NCI-H82 treated with DMSO at 0.1 percent for 48 hours (cell line): Measurements from ENCODE around the gene KCNK7.
"Not testable (repeated sequence)": the region's sequence is repeated elsewhere in the genome, so short reads cannot be mapped to it uniquely, and the experiment has no call there.

Source experiments
- DNase-seq: peaks from one replicate; lab custom pipeline; 2025; ENCODE audit not compliant: unreplicated experiment; lab: John Stamatoyannopoulos, UW

Gene KCNK7

GRCh38 chr11:65574811-65575567 lies 20.6 kb downstream of the KCNK7 start:
- DNase-seq, result no peak

GRCh38 chr11:65574109-65574810 lies 21.3 kb downstream of the KCNK7 start:
- DNase-seq, result no peak

GRCh38 chr11:65573391-65574079 lies 22.1 kb downstream of the KCNK7 start:
- DNase-seq, result no peak

GRCh38 chr11:65572356-65573051 lies 23.1 kb downstream of the KCNK7 start, which contains the start of gene FAM89B:
FAM89B (plus strand) TSS chr11:65572538; CDS start chr11:65572670, 132 bp downstream.
- DNase-seq, result peak; percentile 53

- no peak for DNase-seq
Measured at GRCh38 chr11:65571940-65572339, 23.7 kb downstream of the KCNK7 start.

- DNase-seq, result no peak
Measured at GRCh38 chr11:65571420-65571819, 24.2 kb downstream of the KCNK7 start.

GRCh38 chr11:65569973-65570918 lies 25.4 kb downstream of the KCNK7 start, which contains the start of gene ZNRD2:
ZNRD2 (plus strand) TSS chr11:65570477; CDS start chr11:65570492, 15 bp downstream.
- peak; percentile 85 for DNase-seq

- DNase-seq, result no peak
Measured at GRCh38 chr11:65569164-65569972, 26.2 kb downstream of the KCNK7 start.

- DNase-seq, result no peak
Measured at GRCh38 chr11:65565624-65566453, 29.8 kb downstream of the KCNK7 start.

GRCh38 chr11:65564879-65565559 lies 30.6 kb downstream of the KCNK7 start:
- not testable (repeated sequence) for DNase-seq

- no peak for DNase-seq
Measured at GRCh38 chr11:65563601-65564000, 32.0 kb downstream of the KCNK7 start.

- DNase-seq, result no peak
Measured at GRCh38 chr11:65562788-65563187, 32.8 kb downstream of the KCNK7 start.

- no peak for DNase-seq
Measured at GRCh38 chr11:65562020-65562419, 33.6 kb downstream of the KCNK7 start.

- DNase-seq, result peak; percentile 71
Measured at GRCh38 chr11:65560555-65561418, 34.8 kb downstream of the KCNK7 start.

- no peak for DNase-seq
Measured at GRCh38 chr11:65559951-65560537, 35.6 kb downstream of the KCNK7 start.

GRCh38 chr11:65559535-65559934 lies 36.1 kb downstream of the KCNK7 start:
- DNase-seq, result no peak
